Endothelial cell of umbilical vein (primary cell): Measurements from ENCODE around the gene BPI.

ENCODE experiments used
- EZH2 ChIP-seq: IDR thresholded peaks from 2 replicates; pipeline ENCODE4 v1.6.1; 2012; ENCODE audit warnings: borderline replicate concordance, low read depth, mild to moderate bottlenecking, moderate library complexity, low read length, inconsistent platforms; ENCODE audit not compliant: severe bottlenecking
- GATA2 ChIP-seq: IDR thresholded peaks from 2 replicates; pipeline ENCODE4 v1.7.0; 2011; ENCODE audit warnings: low read depth, mild to moderate bottlenecking, moderate library complexity, mixed read lengths, low read length; ENCODE audit not compliant: insufficient read length, insufficient read depth
- TF ChIP-seq, protein P1 (sequence below), 2 donors: IDR thresholded peaks; 1 replicate in 1 of 2; 2 replicates in 1 of 2; pipeline ENCODE4 v1.5.1; 2011; ENCODE audit warnings: low read length in 2 of 2, mild to moderate bottlenecking in 2 of 2, moderate library complexity in 2 of 2, control low read depth in 1 of 2, inconsistent platforms in 1 of 2, low read depth in 1 of 2; ENCODE audit not compliant: insufficient read depth in 1 of 2; ENCODE audit errors: extremely low read depth in 1 of 2

DNA sequence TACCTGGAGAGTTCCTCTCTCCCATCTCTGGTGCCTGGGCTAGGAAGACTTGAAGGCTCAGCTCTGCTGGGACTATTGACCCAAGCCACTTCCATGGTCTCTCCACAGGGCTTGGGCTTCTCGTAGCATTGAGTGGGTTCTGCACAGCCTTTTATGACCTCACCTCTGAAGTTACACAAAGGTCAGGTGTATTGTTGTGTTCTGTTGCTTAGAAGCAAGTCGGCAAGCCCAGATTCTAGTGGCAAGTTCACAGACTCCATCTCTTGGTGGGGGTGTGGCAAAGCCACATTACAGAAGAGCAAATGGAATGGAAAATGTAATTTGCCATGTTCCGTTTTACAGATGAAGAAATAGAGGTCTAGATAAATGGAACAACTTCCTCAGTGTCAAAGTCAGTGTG is 13.5 kb downstream of the BPI start:
- TF ChIP-seq, protein P1, sequence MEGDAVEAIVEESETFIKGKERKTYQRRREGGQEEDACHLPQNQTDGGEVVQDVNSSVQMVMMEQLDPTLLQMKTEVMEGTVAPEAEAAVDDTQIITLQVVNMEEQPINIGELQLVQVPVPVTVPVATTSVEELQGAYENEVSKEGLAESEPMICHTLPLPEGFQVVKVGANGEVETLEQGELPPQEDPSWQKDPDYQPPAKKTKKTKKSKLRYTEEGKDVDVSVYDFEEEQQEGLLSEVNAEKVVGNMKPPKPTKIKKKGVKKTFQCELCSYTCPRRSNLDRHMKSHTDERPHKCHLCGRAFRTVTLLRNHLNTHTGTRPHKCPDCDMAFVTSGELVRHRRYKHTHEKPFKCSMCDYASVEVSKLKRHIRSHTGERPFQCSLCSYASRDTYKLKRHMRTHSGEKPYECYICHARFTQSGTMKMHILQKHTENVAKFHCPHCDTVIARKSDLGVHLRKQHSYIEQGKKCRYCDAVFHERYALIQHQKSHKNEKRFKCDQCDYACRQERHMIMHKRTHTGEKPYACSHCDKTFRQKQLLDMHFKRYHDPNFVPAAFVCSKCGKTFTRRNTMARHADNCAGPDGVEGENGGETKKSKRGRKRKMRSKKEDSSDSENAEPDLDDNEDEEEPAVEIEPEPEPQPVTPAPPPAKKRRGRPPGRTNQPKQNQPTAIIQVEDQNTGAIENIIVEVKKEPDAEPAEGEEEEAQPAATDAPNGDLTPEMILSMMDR (IDR thresholded peaks at IDR 0.05; ENCODE audit: extremely low read depth in 1 of 2, insufficient read depth in 1 of 2, low read depth in 1 of 2, low read length in 2 of 2) = no peak
- TF ChIP-seq EZH2 = no peak
- TF ChIP-seq GATA2 = no peak
